ENCODE data around the gene GHRH.

GRCh38 chr20:37261714-37262113, at the start of gene GHRH:
- TF ChIP-seq USF1 (IDR thresholded peaks at IDR 0.05), result no peak
- no peak for TF ChIP-seq TAF1 (IDR thresholded peaks at IDR 0.05; ENCODE audit: low read depth)
- TF ChIP-seq YY1 (IDR thresholded peaks at IDR 0.05; ENCODE audit: low read depth), result no peak
- TF ChIP-seq EP300 (IDR thresholded peaks at IDR 0.05; ENCODE audit: borderline replicate concordance), result no peak
- TF ChIP-seq CREB1 (IDR thresholded peaks at IDR 0.05; ENCODE audit: low read depth), result no peak
